ENCODE data around the gene TCAIM.
"Not testable (repeated sequence)": the region's sequence is repeated elsewhere in the genome, so short reads cannot be mapped to it uniquely, and the experiment has no call there.

The TCAIM gene

GRCh38 chr3:44338010-44338827 lies at the start of gene TCAIM:
TSS of gene TCAIM (plus strand) at chr3:44338766. CDS start at chr3:44354783, 16,017 bp downstream.
- peak; percentile 99 for DNase-seq

GRCh38 chr3:44289882-44290462 lies 48.6 kb upstream of the TCAIM start:
- no peak for DNase-seq

GRCh38 chr3:44292276-44292675 lies 46.3 kb upstream of the TCAIM start:
- DNase-seq = no peak

GRCh38 chr3:44292947-44293346 lies 45.6 kb upstream of the TCAIM start:
- DNase-seq = no peak

- DNase-seq = no peak
These were observed 41.3 kb upstream of the TCAIM start for GRCh38 chr3:44297255-44297654.

GRCh38 chr3:44301746-44302145 lies 36.8 kb upstream of the TCAIM start:
- no peak for DNase-seq

- DNase-seq = no peak
These were observed 29.1 kb upstream of the TCAIM start for GRCh38 chr3:44309500-44309899.

- DNase-seq = no peak
These were observed 19.7 kb upstream of the TCAIM start for GRCh38 chr3:44318891-44319311.

GRCh38 chr3:44321335-44321734 lies 17.2 kb upstream of the TCAIM start:
- DNase-seq = no peak

- DNase-seq = peak; percentile 57
These were observed 15.1 kb upstream of the TCAIM start for GRCh38 chr3:44323341-44323955.

GRCh38 chr3:44324584-44324983 lies 14.0 kb upstream of the TCAIM start:
- DNase-seq = no peak

GRCh38 chr3:44326019-44326418 lies 12.5 kb upstream of the TCAIM start:
- DNase-seq = no peak

GRCh38 chr3:44326515-44326914 lies 12.1 kb upstream of the TCAIM start:
- DNase-seq = no peak

- DNase-seq = no peak
These were observed 8.6 kb upstream of the TCAIM start for GRCh38 chr3:44329946-44330345.

- no peak for DNase-seq
These were observed 8.1 kb upstream of the TCAIM start for GRCh38 chr3:44330444-44330843.

GRCh38 chr3:44334326-44334725 lies 4.2 kb upstream of the TCAIM start:
- DNase-seq = no peak

- DNase-seq = no peak
These were observed 1.2 kb upstream of the TCAIM start for GRCh38 chr3:44337248-44337785.

GRCh38 chr3:44338828-44339127 lies 212 bp downstream of the TCAIM start:
- DNase-seq = no peak

GRCh38 chr3:44339181-44340057 lies 853 bp downstream of the TCAIM start:
- no peak for DNase-seq

GRCh38 chr3:44340058-44340395 lies 1.5 kb downstream of the TCAIM start:
- no peak for DNase-seq

GRCh38 chr3:44342176-44342790 lies 3.7 kb downstream of the TCAIM start:
- DNase-seq = no peak

GRCh38 chr3:44343421-44343820 lies 4.9 kb downstream of the TCAIM start:
- no peak for DNase-seq

- DNase-seq = not testable (repeated sequence)
These were observed 8.0 kb downstream of the TCAIM start for GRCh38 chr3:44346590-44346989.
